ENCODE measurements around the gene EIPR1.

Gene EIPR1

DNA sequence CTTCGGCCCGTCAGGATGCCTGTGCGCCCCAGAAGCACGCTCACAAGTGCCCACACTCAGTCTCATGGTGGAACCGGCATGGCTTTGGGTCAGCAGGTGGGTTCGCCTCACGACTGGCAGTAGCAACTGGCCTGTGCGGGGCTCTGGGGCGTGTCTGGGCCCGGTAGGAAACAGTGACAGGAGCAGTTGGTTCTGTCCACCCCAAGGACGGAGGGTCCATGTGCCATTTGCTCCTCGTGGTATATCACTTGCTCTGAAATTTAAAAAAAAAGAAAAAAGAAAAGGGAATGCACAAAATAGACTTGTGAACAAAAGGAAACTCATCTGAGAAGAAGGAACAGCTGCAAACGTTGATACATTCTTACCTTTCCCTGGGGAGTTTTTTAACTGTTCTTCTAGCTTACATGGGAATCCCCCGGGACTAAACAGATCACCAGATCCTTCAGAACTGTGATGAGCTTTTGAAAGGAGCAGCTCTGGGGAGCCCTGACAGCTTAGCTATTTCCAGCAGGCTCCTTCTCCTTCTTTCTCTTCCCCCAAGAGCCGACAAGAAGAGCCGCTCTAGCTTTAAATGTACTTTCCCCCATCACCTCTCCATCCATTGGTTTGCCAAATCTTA, 44.7 kb upstream of the EIPR1 start (continued):
- TF ChIP-seq, protein P1, sequence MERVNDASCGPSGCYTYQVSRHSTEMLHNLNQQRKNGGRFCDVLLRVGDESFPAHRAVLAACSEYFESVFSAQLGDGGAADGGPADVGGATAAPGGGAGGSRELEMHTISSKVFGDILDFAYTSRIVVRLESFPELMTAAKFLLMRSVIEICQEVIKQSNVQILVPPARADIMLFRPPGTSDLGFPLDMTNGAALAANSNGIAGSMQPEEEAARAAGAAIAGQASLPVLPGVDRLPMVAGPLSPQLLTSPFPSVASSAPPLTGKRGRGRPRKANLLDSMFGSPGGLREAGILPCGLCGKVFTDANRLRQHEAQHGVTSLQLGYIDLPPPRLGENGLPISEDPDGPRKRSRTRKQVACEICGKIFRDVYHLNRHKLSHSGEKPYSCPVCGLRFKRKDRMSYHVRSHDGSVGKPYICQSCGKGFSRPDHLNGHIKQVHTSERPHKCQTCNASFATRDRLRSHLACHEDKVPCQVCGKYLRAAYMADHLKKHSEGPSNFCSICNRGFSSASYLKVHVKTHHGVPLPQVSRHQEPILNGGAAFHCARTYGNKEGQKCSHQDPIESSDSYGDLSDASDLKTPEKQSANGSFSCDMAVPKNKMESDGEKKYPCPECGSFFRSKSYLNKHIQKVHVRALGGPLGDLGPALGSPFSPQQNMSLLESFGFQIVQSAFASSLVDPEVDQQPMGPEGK (CRISPR knock-in tag; IDR thresholded peaks at IDR 0.05; ENCODE audit: borderline replicate concordance), result no peak
- TF ChIP-seq ESRRG (CRISPR knock-in tag; IDR thresholded peaks at IDR 0.05) (no peak), TOX (CRISPR knock-in tag; IDR thresholded peaks at IDR 0.05; ENCODE audit: borderline replicate concordance) (no peak), ISL1 (CRISPR knock-in tag; IDR thresholded peaks at IDR 0.05) (no peak), ZNF565 (CRISPR knock-in tag; conservative IDR thresholded peaks at IDR 0.05; ENCODE audit: low read depth) (no peak), OSR1 (CRISPR knock-in tag; IDR thresholded peaks at IDR 0.05) (no peak), ZNF70 (CRISPR knock-in tag; IDR thresholded peaks at IDR 0.05) (no peak)
- TF ChIP-seq, protein P2, sequence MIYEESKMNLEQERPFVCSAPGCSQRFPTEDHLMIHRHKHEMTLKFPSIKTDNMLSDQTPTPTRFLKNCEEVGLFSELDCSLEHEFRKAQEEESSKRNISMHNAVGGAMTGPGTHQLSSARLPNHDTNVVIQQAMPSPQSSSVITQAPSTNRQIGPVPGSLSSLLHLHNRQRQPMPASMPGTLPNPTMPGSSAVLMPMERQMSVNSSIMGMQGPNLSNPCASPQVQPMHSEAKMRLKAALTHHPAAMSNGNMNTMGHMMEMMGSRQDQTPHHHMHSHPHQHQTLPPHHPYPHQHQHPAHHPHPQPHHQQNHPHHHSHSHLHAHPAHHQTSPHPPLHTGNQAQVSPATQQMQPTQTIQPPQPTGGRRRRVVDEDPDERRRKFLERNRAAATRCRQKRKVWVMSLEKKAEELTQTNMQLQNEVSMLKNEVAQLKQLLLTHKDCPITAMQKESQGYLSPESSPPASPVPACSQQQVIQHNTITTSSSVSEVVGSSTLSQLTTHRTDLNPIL (CRISPR knock-in tag; IDR thresholded peaks at IDR 0.05; ENCODE audit: low read depth), result no peak
- TF ChIP-seq, protein P3, sequence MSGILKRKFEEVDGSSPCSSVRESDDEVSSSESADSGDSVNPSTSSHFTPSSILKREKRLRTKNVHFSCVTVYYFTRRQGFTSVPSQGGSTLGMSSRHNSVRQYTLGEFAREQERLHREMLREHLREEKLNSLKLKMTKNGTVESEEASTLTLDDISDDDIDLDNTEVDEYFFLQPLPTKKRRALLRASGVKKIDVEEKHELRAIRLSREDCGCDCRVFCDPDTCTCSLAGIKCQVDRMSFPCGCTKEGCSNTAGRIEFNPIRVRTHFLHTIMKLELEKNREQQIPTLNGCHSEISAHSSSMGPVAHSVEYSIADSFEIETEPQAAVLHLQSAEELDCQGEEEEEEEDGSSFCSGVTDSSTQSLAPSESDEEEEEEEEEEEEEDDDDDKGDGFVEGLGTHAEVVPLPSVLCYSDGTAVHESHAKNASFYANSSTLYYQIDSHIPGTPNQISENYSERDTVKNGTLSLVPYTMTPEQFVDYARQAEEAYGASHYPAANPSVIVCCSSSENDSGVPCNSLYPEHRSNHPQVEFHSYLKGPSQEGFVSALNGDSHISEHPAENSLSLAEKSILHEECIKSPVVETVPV (CRISPR knock-in tag; IDR thresholded peaks at IDR 0.05), result no peak

DNA sequence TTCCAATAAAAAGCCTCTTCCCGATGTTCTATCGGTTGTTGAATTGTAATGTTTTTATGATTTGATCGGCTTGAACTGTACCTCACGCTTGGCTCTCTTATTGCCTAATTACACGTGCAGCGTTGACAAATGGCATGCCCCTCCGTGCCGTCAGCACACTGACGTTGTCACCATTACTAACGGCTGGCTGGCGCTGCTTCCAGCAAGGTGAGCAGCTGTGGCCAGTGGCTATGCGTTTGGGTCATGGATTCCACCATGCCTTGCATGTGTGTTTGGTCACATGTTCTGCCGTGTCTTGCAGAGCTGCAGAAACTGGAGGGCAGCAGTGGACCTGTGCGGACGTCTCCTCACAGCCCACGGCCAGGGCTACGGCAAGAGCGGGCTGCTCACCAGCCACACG, 44.0 kb upstream of the EIPR1 start:
- TF ChIP-seq, protein P1 (CRISPR knock-in tag; IDR thresholded peaks at IDR 0.05; ENCODE audit: borderline replicate concordance), result no peak
- no peak for TF ChIP-seq TOX (CRISPR knock-in tag; IDR thresholded peaks at IDR 0.05; ENCODE audit: borderline replicate concordance)
- no peak for TF ChIP-seq ZNF70 (CRISPR knock-in tag; IDR thresholded peaks at IDR 0.05)
- no peak for TF ChIP-seq GLIS3 (CRISPR knock-in tag; IDR thresholded peaks at IDR 0.05)
- TF ChIP-seq SNAI2 (CRISPR knock-in tag; IDR thresholded peaks at IDR 0.05), result no peak
- TF ChIP-seq, protein P4, sequence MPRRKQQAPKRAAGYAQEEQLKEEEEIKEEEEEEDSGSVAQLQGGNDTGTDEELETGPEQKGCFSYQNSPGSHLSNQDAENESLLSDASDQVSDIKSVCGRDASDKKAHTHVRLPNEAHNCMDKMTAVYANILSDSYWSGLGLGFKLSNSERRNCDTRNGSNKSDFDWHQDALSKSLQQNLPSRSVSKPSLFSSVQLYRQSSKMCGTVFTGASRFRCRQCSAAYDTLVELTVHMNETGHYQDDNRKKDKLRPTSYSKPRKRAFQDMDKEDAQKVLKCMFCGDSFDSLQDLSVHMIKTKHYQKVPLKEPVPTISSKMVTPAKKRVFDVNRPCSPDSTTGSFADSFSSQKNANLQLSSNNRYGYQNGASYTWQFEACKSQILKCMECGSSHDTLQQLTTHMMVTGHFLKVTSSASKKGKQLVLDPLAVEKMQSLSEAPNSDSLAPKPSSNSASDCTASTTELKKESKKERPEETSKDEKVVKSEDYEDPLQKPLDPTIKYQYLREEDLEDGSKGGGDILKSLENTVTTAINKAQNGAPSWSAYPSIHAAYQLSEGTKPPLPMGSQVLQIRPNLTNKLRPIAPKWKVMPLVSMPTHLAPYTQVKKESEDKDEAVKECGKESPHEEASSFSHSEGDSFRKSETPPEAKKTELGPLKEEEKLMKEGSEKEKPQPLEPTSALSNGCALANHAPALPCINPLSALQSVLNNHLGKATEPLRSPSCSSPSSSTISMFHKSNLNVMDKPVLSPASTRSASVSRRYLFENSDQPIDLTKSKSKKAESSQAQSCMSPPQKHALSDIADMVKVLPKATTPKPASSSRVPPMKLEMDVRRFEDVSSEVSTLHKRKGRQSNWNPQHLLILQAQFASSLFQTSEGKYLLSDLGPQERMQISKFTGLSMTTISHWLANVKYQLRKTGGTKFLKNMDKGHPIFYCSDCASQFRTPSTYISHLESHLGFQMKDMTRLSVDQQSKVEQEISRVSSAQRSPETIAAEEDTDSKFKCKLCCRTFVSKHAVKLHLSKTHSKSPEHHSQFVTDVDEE (CRISPR knock-in tag; IDR thresholded peaks at IDR 0.05), result no peak
- TF ChIP-seq, protein P3 (CRISPR knock-in tag; IDR thresholded peaks at IDR 0.05), result no peak
- no peak for TF ChIP-seq ZNF565 (CRISPR knock-in tag; conservative IDR thresholded peaks at IDR 0.05; ENCODE audit: low read depth)
- no peak for TF ChIP-seq TCF4 (CRISPR knock-in tag; IDR thresholded peaks at IDR 0.05; ENCODE audit: borderline replicate concordance)
- no peak for TF ChIP-seq PPARA (CRISPR knock-in tag; IDR thresholded peaks at IDR 0.05; ENCODE audit: borderline replicate concordance)
- no peak for TF ChIP-seq ARNTL (CRISPR knock-in tag; IDR thresholded peaks at IDR 0.05; ENCODE audit: borderline replicate concordance, low read depth)
- TF ChIP-seq, protein P5, sequence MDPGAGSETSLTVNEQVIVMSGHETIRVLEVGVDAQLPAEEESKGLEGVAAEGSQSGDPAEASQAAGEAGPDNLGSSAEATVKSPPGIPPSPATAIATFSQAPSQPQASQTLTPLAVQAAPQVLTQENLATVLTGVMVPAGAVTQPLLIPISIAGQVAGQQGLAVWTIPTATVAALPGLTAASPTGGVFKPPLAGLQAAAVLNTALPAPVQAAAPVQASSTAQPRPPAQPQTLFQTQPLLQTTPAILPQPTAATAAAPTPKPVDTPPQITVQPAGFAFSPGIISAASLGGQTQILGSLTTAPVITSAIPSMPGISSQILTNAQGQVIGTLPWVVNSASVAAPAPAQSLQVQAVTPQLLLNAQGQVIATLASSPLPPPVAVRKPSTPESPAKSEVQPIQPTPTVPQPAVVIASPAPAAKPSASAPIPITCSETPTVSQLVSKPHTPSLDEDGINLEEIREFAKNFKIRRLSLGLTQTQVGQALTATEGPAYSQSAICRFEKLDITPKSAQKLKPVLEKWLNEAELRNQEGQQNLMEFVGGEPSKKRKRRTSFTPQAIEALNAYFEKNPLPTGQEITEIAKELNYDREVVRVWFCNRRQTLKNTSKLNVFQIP (CRISPR knock-in tag; IDR thresholded peaks at IDR 0.05; ENCODE audit: borderline replicate concordance, low read depth), result no peak
- TF ChIP-seq OSR1 (CRISPR knock-in tag; IDR thresholded peaks at IDR 0.05), result no peak
- no peak for TF ChIP-seq ESRRG (CRISPR knock-in tag; IDR thresholded peaks at IDR 0.05)
- TF ChIP-seq ZFP3 (CRISPR knock-in tag; IDR thresholded peaks at IDR 0.05), result no peak
- TF ChIP-seq, protein P2 (CRISPR knock-in tag; IDR thresholded peaks at IDR 0.05; ENCODE audit: low read depth), result no peak
- no peak for ATAC-seq
